HG03066 (cell line): Measurements from ENCODE around the gene DIPK1B.
"Not testable (repeated sequence)": the region's sequence is repeated elsewhere in the genome, so short reads cannot be mapped to it uniquely, and the experiment has no call there.

ENCODE experiments used
- ATAC-seq: cut with Tn5 transposase; IDR thresholded peaks from one replicate; pipeline ENCODE4 v1.9.1; 2021; ENCODE audit warnings: low read depth; ENCODE audit not compliant: unreplicated experiment

Gene DIPK1B

DNA sequence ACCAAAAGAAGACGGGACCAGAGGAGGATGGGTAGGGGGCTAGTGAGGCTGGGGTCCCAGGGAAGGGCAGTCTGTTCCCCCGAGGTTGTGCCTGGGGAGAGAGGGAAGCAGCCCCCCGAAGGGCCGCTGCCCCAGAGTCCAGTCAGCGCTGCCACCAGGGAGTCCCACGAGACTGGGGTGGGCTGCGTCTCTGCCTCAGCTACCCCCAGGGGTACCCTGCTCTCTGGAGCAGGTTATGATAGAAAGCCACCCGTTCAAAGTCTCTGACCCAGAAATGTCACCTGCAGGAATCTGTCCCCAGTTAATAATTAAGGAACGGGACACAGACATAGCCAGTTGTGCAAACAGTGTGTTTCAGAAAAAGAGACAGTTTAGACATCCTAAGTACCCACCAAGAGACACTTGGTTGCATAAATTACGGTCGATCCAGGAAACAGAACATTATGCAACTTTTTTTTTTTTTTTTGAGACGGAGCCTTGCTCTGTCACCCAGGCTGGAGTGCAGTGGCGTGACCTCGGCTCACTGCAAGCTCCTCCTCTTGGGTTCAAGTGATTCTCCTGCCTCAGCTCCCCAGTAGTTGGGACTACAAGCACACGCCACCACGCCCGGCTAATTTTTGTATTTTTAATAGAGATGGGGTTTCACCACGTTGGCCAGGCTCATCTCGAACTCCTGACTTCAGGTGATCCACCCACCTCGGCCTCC, 14.4 kb upstream of the DIPK1B start:
- no peak for ATAC-seq

- no peak for ATAC-seq
Observed at GRCh38 chr9:136698635-136699246, 13.6 kb upstream of the DIPK1B start.

DNA sequence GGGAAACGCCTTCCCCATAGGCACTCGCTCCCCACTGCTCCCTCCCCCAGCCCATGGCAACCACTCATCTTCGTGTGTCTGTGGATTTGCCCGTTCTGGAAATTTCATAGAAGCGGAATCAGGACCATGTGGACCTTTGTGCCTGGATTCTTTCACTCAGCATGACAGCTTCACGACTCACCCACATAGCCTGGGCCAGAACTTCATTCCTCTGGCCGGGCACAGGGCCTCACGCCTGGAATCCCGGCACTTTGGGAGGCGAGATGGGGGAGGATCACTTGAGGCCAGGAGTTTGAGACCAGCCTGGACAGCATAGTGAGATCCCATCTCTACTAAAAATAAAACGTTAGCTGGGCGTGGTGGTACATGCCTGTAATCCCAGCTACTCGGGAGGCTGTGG, 12.1 kb upstream of the DIPK1B start:
- ATAC-seq: no peak

DNA sequence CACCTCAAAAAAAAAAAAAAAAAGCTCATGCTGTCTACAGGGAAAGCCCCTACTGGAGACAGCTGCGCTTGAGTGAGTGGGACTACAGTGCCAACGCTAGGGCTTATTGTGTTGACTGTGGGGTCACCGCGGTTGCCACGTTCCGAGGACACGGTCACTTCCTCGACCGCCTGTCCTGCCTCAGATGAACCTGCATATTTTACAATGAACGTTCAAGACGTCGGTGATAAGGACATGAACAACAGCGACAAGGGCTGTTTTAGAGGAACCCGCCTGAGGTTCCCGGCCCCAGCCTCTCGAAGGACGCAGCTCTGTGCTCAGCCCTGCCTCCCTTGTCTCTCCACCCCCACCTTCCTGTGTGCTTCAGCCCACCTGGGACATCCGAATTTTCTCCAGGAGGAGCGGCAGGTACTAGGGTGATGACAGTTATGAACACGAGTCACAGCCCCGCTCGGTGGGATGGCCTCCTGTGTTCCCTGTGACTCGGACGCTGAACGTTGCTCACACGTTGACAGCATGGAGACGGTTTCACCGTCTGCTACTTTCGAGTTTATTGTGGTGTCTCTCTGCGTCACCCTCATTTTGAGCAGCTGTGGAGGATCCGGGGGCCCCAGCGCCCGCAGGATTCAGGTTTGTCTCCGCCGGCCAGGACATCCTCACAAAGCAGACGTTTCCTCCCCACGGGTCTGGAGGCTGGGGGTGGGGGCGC, 11.3 kb upstream of the DIPK1B start:
- peak; percentile 67 for ATAC-seq

GRCh38 chr9:136701668-136702053, 10.7 kb upstream of the DIPK1B start:
- ATAC-seq: no peak

DNA sequence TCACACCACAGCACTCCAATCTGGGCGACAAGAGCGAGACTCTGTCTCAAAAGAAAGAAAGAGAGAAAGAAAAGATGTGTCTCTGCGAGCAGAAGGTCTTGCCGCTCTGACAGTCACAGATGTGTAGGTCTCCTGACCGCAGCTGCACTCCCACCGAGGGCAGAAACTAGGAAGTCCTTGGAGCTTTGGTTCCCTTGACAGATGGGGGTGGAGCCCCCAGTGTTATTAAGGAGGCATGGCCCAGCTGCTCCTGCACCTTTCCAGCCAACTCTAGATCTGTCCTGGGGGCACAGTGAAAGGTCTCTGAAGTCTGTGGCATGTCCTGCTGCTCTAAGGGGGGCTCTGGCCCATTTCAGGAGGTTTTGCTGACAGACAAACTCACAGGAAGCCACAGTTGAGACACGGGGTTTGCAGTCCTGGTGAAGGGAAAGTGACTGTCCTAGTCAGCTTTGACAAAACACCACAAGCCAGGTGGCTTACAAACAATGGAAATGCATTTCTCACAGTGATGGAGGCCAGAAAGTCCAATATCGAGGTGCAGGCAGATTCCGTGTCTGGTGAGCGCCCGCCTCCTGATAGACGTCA, 9.0 kb upstream of the DIPK1B start:
- no peak for ATAC-seq

DNA sequence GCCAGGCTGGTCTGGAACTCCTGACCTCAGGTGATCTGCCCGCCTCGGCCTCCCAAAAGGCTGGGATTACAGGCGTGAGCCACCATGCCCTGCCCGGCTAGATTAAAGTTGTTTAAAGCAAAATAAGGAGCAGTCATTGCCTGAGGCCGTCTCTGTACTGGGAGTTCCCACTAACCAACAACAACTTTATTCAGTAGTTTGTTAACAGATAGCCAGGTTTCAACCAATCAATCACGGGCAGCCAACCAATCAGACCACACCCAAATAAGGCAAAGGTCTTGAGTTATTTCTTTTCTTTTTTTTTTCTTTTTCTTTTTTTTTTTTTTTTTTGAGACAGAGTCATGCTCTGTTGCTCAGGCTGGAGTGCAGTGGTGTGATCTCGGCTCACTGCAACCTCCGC, 7.6 kb upstream of the DIPK1B start:
- not testable (repeated sequence) for ATAC-seq

DNA sequence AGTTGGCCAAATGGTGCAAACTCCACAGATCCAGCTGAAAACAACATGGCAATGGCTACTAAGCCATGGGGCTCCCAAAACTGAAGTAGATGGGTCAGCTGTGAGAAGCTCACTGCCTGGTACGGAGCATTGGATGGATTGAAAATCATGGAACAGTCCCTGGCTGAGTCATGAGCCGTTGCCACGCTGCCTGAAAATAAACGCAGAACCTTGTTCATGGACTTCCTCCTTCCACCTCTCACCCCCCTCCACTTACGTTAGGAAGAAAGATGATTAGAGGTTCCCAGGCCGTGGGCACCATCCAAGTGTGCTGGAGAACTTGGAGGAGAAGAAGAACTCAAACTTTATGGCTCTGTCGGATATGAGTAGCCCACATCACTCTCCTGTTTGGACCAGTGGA, 6.8 kb upstream of the DIPK1B start:
- no peak for ATAC-seq

GRCh38 chr9:136707011-136707410, 5.4 kb upstream of the DIPK1B start:
- ATAC-seq: no peak

DNA sequence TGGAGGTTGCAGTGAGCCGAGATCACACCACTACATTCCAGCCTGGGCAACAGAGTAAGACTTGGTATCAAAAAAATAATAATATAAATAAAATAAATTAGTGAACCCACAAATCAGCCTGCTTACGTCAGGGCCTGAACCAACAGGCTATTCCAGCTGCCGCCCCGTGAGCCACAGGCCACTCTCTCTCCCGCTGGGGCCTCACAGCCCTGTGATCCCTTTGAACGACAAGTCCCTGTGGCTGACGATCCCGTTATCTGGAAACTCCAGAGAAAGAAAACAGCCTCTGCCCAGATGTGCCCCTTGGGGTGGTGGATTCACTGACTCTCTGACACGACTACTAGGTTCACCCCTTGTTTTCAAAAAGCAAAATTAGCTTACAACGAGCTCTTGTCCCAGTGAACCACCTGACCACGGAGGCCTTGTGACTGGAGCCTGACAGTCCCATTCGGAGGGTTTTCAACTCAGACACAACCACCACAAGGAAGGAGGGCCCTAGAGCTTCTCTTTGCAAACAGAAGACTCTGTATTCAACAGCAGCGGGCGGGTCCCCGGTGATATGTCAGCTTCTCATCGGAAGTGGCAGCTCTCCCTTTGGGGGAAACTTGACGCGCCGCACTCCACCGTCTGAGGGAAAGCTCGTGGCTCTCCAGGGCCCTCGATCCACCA, 4.4 kb upstream of the DIPK1B start:
- no peak for ATAC-seq

DNA sequence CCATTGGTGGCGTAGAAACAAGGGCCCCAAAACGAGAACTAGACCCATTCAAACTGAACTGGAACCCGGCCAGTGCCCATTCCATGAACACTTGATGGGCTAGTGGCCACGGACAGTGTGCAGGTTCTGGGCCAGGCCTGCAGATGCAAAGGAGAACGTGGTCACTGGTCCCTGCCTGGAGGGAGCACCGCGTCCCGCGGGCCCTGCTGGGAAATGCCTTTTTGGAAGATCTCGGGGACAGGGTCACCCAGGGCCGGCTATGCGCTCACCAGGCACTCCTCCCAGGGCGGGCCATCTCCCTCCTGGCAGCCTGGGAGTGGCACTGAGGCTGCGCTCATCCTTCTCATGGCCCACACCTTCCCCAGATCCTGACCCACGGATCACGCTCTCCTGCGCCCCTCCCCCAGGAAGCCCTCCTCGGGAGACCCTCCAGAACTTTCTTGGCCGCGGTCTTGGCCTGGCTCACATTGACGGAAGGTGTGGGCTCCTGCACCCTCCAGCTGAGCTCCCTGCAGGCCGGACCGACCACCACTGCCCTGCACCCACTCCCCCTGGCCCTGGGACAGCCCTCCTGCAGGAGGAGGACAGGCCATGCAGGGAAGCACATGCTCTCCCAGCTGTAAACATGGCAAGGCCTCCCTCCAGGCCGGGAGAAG, 2.8 kb upstream of the DIPK1B start:
- ATAC-seq: no peak

DNA sequence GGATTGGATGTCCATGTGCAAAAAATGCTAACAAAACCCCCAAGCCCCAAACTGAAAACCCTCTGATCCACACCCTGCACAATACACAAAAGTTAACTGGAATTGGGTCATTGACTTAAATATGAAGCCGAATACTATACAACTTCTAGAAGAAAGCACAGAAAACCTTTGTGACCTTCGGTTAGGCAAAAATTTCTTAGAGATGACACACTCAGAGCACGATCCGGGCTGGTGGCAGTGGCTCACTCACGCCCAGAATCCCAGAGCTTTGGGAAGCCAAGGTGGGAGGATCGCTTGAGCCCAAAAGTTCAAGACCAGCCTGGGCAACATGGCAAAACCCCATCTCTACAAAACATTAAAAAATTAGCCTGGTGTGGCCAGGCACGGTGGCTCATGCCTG, 1.8 kb upstream of the DIPK1B start:
- ATAC-seq: no peak

DNA sequence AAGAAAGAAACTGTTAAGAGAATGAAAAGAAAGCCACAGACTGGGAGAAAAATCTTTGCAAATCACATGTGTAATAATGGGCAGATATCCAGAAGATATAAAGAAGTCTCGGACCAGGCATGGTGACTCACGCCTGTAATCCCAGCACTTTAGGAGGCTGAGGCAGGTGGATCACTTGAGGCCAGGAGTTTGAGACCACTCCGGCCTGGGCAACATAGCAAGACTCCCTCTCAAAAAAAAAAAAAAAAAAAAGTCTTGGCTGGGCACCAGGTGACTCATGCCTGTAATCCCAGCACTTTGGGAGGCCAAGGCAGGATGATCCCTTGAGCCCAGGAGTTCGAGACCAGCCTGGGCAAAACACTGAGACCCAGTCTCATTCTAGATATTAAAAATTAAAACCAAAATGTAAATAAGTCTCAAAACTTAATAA, 1.1 kb upstream of the DIPK1B start:
- not testable (repeated sequence) for ATAC-seq

DNA sequence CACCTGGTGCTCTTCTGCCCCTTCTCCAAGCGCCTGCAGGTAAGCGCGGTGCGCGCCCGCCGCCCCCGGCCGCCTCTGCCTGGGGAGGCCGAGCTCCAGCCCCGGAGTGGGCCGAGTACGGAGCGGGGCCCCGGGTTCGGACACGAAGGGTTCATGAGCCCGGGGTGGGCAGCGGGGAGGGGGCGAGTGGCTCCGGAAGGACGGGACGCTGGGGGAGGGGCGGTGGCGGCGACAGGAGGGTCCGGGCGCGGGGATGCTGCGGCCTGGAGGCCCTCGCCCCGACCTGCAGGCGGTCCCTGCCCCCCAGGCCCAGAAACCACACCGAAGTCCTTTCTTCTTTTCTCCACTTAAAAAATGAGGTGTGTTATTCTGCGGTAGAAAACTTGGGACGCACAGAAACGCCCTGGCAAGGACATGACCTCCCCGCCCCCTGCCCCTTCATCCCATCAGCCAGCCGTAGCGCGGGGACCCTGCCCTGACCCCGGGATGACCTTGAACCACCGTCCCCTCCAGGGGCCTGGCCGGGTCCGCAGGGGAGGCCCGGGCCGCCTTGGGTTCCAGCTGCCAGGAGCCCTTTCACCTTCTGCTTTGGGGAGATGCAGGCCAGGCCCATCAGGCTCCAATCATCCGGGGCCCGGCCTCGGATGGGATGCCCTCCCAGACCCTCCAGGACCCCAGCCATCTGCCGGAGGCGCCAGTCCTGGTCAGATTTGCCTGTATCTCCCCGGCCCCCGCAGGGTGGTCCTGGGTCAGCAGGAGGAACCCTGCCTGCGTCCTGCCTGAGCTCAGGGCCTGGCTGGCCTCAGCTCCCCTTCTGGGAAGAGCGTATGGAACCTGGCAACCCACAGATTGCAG, 545 bp downstream of the DIPK1B start:
- no peak for ATAC-seq

DNA sequence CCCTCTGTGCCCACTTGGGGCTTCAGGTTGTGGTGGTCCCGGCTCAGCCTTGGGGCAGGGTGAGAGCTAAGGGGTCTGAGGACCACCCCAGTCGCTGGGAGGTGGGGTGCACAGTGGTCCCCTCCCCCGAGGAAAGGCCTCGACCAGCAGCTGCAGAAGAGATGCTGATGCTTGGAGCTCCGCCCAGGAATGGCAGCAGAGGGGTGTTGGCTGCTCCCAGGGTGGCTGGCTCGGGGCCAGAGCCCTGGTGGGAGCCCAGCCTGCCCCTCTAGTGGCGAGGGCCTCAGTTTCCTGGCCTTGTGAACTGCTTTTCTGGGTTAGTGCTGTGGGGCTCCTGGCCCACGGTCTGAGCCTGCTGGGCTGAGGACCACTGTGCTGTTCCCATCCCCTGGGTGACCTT, 1.2 kb downstream of the DIPK1B start:
- ATAC-seq: no peak

- ATAC-seq: no peak
Observed at GRCh38 chr9:136714096-136714892, 1.9 kb downstream of the DIPK1B start.

GRCh38 chr9:136714893-136715274, 2.5 kb downstream of the DIPK1B start:
- no peak for ATAC-seq

- no peak for ATAC-seq
Observed at GRCh38 chr9:136717399-136717798, 5.0 kb downstream of the DIPK1B start.
